Subcutaneous abdominal adipose tissue (tissue), 5 donors: ENCODE results near the gene NCAPG.

Experiments
- H3K27ac ChIP-seq: one replicate; pipeline ENCODE4 v1.7.0; 2013; ENCODE audit warnings: low read depth, mild to moderate bottlenecking, inconsistent platforms, low read length, moderate library complexity
- H3K27me3 ChIP-seq, 5 donors: one replicate each; pipeline ENCODE4 v1.7.0; 2013; ENCODE audit warnings: low read length in 5 of 5, inconsistent platforms in 1 of 5; ENCODE audit not compliant: control insufficient read depth in 5 of 5, insufficient read depth in 4 of 5
- H3K36me3 ChIP-seq, 5 donors: one replicate each; pipeline ENCODE4 v1.7.0; 2013; ENCODE audit warnings: low read length in 5 of 5; ENCODE audit not compliant: control insufficient read depth in 5 of 5, insufficient read depth in 5 of 5
- H3K4me1 ChIP-seq, 5 donors: one replicate each; pipeline ENCODE4 v1.7.0; 2013; ENCODE audit warnings: low read length in 5 of 5, mild to moderate bottlenecking in 3 of 5, moderate library complexity in 1 of 5; ENCODE audit not compliant: control insufficient read depth in 5 of 5, insufficient read depth in 5 of 5
- H3K4me3 ChIP-seq, 5 donors: one replicate each; pipeline ENCODE4 v1.7.0; 2013; ENCODE audit warnings: low read length in 5 of 5, low read depth in 1 of 5
- H3K9ac ChIP-seq, 5 donors: one replicate each; pipeline ENCODE4 v1.7.0; 2013; ENCODE audit warnings: low read length in 5 of 5, mild to moderate bottlenecking in 4 of 5, moderate library complexity in 3 of 5
- H3K9me3 ChIP-seq, 5 donors: one replicate each; pipeline ENCODE4 v1.7.0; 2013; ENCODE audit warnings: low read length in 5 of 5; ENCODE audit not compliant: control insufficient read depth in 5 of 5
- donor health status: healthy.
- donor health status: healthy.
- donor health status: healthy.
- donor health status: healthy.
- donor health status: healthy.

Gene NCAPG

GRCh38 chr4:17794730-17795129 is 16.0 kb upstream of the NCAPG start:
- H3K9me3 ChIP-seq, result no peaks in the 10 kb centered on the region
- no peak overlapping the region for H3K4me3 ChIP-seq
- no peak overlapping the region for H3K9ac ChIP-seq
- H3K36me3 ChIP-seq, result peaks cover 0 to 8% (median 4%) of the 10 kb centered on the region in 5 donors
- no peaks in the 10 kb centered on the region for H3K27me3 ChIP-seq
- H3K4me1 ChIP-seq, result no peaks in the 10 kb centered on the region
- H3K27ac ChIP-seq, result no peak overlapping the region

DNA sequence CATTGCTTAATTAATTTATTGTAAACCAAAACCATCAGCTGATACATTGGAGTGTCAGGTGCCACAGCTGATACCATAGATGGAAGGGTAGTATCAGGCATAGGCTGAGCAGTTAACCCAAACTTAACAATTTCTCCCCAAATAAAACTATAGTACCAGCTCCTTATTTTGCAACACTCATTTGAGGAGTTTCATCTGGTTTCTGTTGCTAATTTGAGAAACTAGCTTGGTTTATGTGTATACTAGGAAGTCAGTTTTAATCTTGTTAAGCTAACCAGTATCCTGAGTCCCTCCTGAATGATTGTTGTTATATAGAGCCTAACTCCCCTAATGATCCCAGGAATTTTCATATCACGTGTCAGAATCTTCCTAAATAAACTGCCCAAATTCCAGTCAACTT is 13.0 kb upstream of the NCAPG start:
- Histone ChIP-seq H3K4me1 (no peaks in the 10 kb centered on the region), H3K27ac (no peak overlapping the region), H3K9me3 (no peaks in the 10 kb centered on the region), H3K36me3 (peaks cover 2 to 19% (median 9%) of the 10 kb centered on the region in 5 donors), H3K9ac (no peak overlapping the region), H3K27me3 (no peaks in the 10 kb centered on the region), H3K4me3 (no peak overlapping the region)

DNA sequence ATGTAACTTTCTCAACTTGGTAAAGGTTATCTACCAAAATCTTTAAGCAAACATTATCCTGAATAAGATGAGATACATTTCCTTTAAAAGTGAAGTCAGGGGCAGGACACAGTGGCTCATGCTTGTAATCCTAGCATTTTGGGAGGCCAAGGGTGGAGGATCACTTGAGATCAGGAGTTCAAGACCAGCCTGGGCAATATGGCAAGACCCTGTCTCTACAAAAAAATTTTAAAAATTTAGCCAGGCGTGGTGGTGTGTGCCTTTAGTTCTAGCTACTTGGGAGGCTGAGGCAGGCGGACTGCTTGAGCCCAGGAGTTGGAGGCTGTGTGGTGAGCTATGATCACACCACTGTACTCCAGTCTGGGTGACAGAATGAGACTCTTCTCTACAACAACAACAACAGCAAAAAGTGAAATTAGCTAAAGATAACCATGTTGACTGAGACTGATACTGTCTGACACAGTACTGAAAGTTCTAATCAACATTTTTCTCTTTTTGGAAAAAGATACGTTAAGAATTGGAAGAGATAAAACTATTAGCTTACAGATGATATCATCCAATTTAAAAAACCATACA is 5.1 kb upstream of the NCAPG start:
- Histone ChIP-seq H3K9me3 (no peaks in the 10 kb centered on the region), H3K36me3 (peaks cover 17 to 29% (median 24%) of the 10 kb centered on the region in 5 donors), H3K4me3 (no peak overlapping the region), H3K4me1 (peaks cover 2 to 38% (median 33%) of the 10 kb centered on the region in 5 donors), H3K27ac (no peak overlapping the region), H3K27me3 (no peaks in the 10 kb centered on the region), H3K9ac (no peak overlapping the region)

GRCh38 chr4:17807446-17807845 is 3.3 kb upstream of the NCAPG start:
- peak overlapping the region in 4 of 5 donors; percentile 5 to 46 (median 34) for H3K4me3 ChIP-seq
- peaks cover 2 to 45% (median 37%) of the 10 kb centered on the region in 5 donors for H3K4me1 ChIP-seq

GRCh38 chr4:17809667-17810066 is 1.1 kb upstream of the NCAPG start:
- H3K4me1 ChIP-seq, result peaks cover 2 to 45% (median 37%) of the 10 kb centered on the region in 5 donors
- no peaks in the 10 kb centered on the region for H3K27me3 ChIP-seq
- H3K9me3 ChIP-seq, result no peaks in the 10 kb centered on the region
- H3K9ac ChIP-seq, result peak overlapping the region; percentile 42 to 99 (median 96)
- peaks cover 0 to 3% (median under 1%) of the 10 kb centered on the region in 5 donors for H3K36me3 ChIP-seq
- H3K27ac ChIP-seq, result peak overlapping the region; percentile 91
- peak overlapping the region; percentile 76 to 94 (median 89) for H3K4me3 ChIP-seq

More at GRCh38 chr4:17807446-17807845, 3.3 kb upstream of the NCAPG start:
- H3K9ac ChIP-seq, result peak overlapping the region in 4 of 5 donors; percentile 1 to 57 (median 46)
- peaks cover 17 to 25% (median 21%) of the 10 kb centered on the region in 5 donors for H3K36me3 ChIP-seq
- H3K27ac ChIP-seq, result no peak overlapping the region
- no peaks in the 10 kb centered on the region for H3K27me3 ChIP-seq
- no peaks in the 10 kb centered on the region for H3K9me3 ChIP-seq

- H3K4me1 ChIP-seq, result peaks cover 2 to 45% (median 37%) of the 10 kb centered on the region in 5 donors
- no peaks in the 10 kb centered on the region for H3K9me3 ChIP-seq
- no peaks in the 10 kb centered on the region for H3K27me3 ChIP-seq
- peak overlapping the region; percentile 36 to 94 (median 76) for H3K4me3 ChIP-seq
- H3K9ac ChIP-seq, result peak overlapping the region in 4 of 5 donors; percentile 2 to 98 (median 76)
- H3K27ac ChIP-seq, result peak overlapping the region; percentile 91
- H3K36me3 ChIP-seq, result no peaks in the 10 kb centered on the region
These were observed 362 bp downstream of the NCAPG start for GRCh38 chr4:17811078-17811603.

- Histone ChIP-seq H3K4me3 (no peak overlapping the region), H3K36me3 (no peaks in the 10 kb centered on the region), H3K27me3 (no peaks in the 10 kb centered on the region), H3K9me3 (no peaks in the 10 kb centered on the region), H3K9ac (no peak overlapping the region), H3K27ac (no peak overlapping the region), H3K4me1 (peaks cover 2 to 38% (median 36%) of the 10 kb centered on the region in 5 donors)
These were observed 1.3 kb downstream of the NCAPG start for GRCh38 chr4:17812125-17812524.

GRCh38 chr4:17812801-17813200 is 2.0 kb downstream of the NCAPG start:
- Histone ChIP-seq H3K9me3 (no peaks in the 10 kb centered on the region), H3K36me3 (no peaks in the 10 kb centered on the region), H3K27ac (no peak overlapping the region), H3K9ac (no peak overlapping the region), H3K4me3 (no peak overlapping the region), H3K27me3 (no peaks in the 10 kb centered on the region), H3K4me1 (peaks cover 2 to 31% (median 29%) of the 10 kb centered on the region in 5 donors)

DNA sequence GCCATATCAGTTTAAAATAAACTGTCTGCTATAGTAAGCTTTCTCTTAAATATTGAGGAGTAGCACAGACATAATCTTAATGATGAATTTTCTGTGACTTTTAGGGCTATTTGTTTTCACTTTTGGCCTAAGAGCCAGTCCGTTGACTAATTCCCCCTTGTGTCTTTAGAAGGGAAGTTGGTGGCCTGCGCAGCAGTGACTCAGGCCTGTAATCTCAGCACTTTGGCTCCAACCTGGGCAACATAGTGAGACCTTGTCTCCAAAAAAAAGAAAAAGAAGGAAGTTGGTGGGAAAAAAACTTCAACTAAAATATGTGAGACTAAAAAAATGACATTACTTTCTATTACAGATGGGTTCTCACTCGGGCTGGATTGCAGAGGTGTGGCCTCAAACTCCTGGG is 3.4 kb downstream of the NCAPG start:
- Histone ChIP-seq H3K27me3 (no peaks in the 10 kb centered on the region), H3K9me3 (no peaks in the 10 kb centered on the region), H3K9ac (no peak overlapping the region), H3K27ac (no peak overlapping the region), H3K36me3 (no peaks in the 10 kb centered on the region), H3K4me1 (peaks cover 0 to 19% (median 16%) of the 10 kb centered on the region in 5 donors), H3K4me3 (no peak overlapping the region)

DNA sequence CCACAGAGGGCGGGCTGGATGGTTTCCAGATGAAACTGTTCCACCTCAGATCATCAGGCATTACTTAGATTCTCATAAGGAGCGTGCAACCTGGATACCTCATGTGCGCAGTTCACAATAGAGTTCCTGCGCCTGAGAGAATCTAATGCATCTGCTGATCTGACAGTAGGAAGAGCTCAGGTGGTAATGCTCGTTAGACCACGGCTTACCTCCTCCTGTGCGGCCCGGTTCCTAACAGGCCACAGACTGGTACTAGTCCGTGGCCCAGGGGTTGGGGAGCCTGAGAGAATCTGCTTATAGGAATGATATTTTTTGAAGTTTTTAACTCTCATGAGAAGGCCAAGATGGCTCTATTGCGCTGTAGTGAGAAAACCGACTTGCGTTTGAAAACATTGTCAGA is 5.4 kb downstream of the NCAPG start:
- no peaks in the 10 kb centered on the region for H3K9me3 ChIP-seq
- no peak overlapping the region for H3K27ac ChIP-seq
- H3K36me3 ChIP-seq, result no peaks in the 10 kb centered on the region

More for the DNA sequence above, 5.4 kb downstream of the NCAPG start:
- H3K4me1 ChIP-seq, result peaks cover 0 to 6% (median 4%) of the 10 kb centered on the region in 5 donors
- no peaks in the 10 kb centered on the region for H3K27me3 ChIP-seq
- no peak overlapping the region for H3K4me3 ChIP-seq
- peak overlapping the region in 1 of 5 donors; percentile 20 for H3K9ac ChIP-seq
